Loucy (cell line): Measurements from ENCODE around the gene TMEM86A.

Experiments
- CTCF ChIP-seq: fragments of 200-600 bp; sonication (generic); conservative IDR thresholded peaks from 2 replicates; pipeline ENCODE4 v1.5.1; 2014; ENCODE audit warnings: mild to moderate bottlenecking, antibody characterized with exemption, low read length
- EZH2phosphoT487 ChIP-seq: fragments of 200-600 bp; IDR thresholded peaks from 2 replicates; pipeline ENCODE4 v1.6.1; 2018; ENCODE audit warnings: antibody characterized with exemption, mild to moderate bottlenecking, moderate library complexity, borderline replicate concordance

- TF ChIP-seq CTCF (no peak), EZH2phosphoT487 (no peak)
Observed at GRCh38 chr11:18677560-18677959, 21.0 kb upstream of the TMEM86A start.
